ENCODE results near the gene TRAF3IP1.

DNA sequence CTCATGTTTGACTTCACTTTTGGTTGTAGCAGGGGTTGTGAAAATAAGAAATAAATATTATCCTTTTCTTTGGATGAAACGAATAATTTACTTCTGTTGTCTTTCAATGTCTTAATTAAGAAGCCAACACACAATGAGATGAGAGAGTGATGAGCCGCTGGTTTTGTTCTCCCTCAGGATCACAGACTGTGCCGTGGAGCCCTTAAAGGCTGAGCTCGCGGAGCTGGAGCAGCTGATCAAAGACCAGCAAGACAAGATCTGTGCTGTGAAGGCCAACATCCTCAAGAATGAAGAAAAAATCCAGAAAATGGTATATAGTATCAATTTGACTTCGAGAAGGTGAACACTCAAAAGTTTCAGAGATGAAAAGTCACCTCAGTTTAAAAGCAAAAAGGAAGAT, 78.3 kb downstream of the TRAF3IP1 start:
- TF ChIP-seq, protein P1, sequence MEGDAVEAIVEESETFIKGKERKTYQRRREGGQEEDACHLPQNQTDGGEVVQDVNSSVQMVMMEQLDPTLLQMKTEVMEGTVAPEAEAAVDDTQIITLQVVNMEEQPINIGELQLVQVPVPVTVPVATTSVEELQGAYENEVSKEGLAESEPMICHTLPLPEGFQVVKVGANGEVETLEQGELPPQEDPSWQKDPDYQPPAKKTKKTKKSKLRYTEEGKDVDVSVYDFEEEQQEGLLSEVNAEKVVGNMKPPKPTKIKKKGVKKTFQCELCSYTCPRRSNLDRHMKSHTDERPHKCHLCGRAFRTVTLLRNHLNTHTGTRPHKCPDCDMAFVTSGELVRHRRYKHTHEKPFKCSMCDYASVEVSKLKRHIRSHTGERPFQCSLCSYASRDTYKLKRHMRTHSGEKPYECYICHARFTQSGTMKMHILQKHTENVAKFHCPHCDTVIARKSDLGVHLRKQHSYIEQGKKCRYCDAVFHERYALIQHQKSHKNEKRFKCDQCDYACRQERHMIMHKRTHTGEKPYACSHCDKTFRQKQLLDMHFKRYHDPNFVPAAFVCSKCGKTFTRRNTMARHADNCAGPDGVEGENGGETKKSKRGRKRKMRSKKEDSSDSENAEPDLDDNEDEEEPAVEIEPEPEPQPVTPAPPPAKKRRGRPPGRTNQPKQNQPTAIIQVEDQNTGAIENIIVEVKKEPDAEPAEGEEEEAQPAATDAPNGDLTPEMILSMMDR (IDR thresholded peaks at IDR 0.05), result no peak
- no peak for TF ChIP-seq POLR2A (IDR thresholded peaks at IDR 0.05)
